Adrenal gland (tissue), 5 donors: ENCODE results near the gene CCSER1.

Experiments
- POLR2A ChIP-seq, 2 donors: fragments of 450-650 bp; IDR thresholded peaks; one replicate each; pipeline ENCODE4 v1.6.1; 2017; ENCODE audit warnings: antibody characterized with exemption in 2 of 2, mild to moderate bottlenecking in 2 of 2, moderate library complexity in 1 of 2
- TF ChIP-seq, protein P1 (sequence below), 6 experiments: fragments of 450-650 bp in 4 of 6; fragments of 200-600 bp in 2 of 6; sonication (generic) in 1 of 6; IDR thresholded peaks; 1 replicate in 5 of 6; 2 replicates in 1 of 6; pipeline versions ENCODE4 v1.5.1 to v1.8.0; 2016 to 2021; ENCODE audit warnings: antibody characterized with exemption in 6 of 6, mild to moderate bottlenecking in 2 of 6, moderate library complexity in 1 of 6
- donor health status: DM: no; HTN: no; CAD: no.

DNA sequence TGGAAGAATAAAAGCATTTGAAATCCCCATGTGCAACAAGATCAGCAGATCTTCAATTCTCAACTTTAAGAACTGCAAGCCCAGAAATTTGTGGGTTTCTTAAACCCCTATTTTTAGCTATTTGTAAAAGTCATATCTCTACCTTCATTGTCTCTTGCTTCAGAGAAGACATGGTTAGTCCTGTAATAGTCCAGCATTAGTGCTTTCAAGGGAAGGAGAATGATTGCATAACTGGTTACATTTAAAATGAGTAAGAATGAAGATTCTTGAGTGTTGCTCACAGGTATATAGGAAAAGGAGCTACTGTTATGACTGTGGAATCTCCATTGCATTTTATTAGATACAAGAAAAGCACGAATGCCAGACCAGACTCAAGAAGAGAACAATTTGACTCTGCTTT, 84.0 kb downstream of the CCSER1 start:
- TF ChIP-seq, protein P1, sequence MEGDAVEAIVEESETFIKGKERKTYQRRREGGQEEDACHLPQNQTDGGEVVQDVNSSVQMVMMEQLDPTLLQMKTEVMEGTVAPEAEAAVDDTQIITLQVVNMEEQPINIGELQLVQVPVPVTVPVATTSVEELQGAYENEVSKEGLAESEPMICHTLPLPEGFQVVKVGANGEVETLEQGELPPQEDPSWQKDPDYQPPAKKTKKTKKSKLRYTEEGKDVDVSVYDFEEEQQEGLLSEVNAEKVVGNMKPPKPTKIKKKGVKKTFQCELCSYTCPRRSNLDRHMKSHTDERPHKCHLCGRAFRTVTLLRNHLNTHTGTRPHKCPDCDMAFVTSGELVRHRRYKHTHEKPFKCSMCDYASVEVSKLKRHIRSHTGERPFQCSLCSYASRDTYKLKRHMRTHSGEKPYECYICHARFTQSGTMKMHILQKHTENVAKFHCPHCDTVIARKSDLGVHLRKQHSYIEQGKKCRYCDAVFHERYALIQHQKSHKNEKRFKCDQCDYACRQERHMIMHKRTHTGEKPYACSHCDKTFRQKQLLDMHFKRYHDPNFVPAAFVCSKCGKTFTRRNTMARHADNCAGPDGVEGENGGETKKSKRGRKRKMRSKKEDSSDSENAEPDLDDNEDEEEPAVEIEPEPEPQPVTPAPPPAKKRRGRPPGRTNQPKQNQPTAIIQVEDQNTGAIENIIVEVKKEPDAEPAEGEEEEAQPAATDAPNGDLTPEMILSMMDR (IDR thresholded peaks at IDR 0.05): no peak
- no peak for TF ChIP-seq POLR2A (IDR thresholded peaks at IDR 0.05)
